OCI-LY7 (cell line): ENCODE measurements around the gene HOXA4. TPM values are rescaled to one million over a fixed set of nuclear protein-coding genes. Genes with fewer than 3 reads are reported as not detected.

Experiments used
- BruUV-seq: library from RNA; stranded (reverse); fragments of 400-500 nt; replicated peaks from 2 replicates; lab custom pipeline; 2021; lab: Mats Ljungman, UMichigan
- CTCF ChIA-PET: fragments of 300-600 bp; sonication (Branson Sonifier 250); formaldehyde crosslinking; loops from one replicate; lab custom pipeline; 2022; ENCODE audit warnings: antibody characterized with exemption; ENCODE audit not compliant: unreplicated experiment; lab: Charles Lee
- POLR2A ChIA-PET: fragments of 300-600 bp; sonication (Branson Sonifier 250); formaldehyde crosslinking; loops from one replicate; lab custom pipeline; 2022; ENCODE audit warnings: antibody characterized with exemption; lab: Charles Lee
- DNase-seq: peaks from one replicate; pipeline ENCODE4 v3.0.0-alpha.2; 2015; ENCODE audit warnings: low spot score
- H2AFZ ChIP-seq: fragments of 200-600 bp; sonication (generic), shearing (Covaris generic); 2 replicates; pipeline ENCODE4 v1.6.1; 2014; ENCODE audit warnings: mild to moderate bottlenecking, antibody characterized with exemption, low read length, moderate library complexity
- H3K27ac ChIP-seq: fragments of 200-600 bp; sonication (generic); 2 replicates; pipeline ENCODE4 v1.5.1; 2014; ENCODE audit warnings: mixed run types, low read depth, mild to moderate bottlenecking, moderate library complexity, low read length, inconsistent platforms; ENCODE audit not compliant: poor library complexity, severe bottlenecking
- H3K36me3 ChIP-seq: fragments of 200-600 bp; sonication (generic); 2 replicates; pipeline ENCODE4 v1.6.1; 2014; ENCODE audit warnings: mild to moderate bottlenecking, antibody characterized with exemption, low read length, moderate library complexity, mixed read lengths; ENCODE audit not compliant: insufficient read depth
- H3K4me1 ChIP-seq: fragments of 200-600 bp; sonication (generic); 2 replicates; pipeline ENCODE4 v1.5.1; 2014; ENCODE audit warnings: mild to moderate bottlenecking, low read length; ENCODE audit not compliant: insufficient read depth, poor library complexity, severe bottlenecking
- H3K4me2 ChIP-seq: fragments of 200-600 bp; sonication (generic); 2 replicates; pipeline ENCODE4 v1.6.1; 2014; ENCODE audit warnings: mild to moderate bottlenecking, low read length
- H3K4me3 ChIP-seq: fragments of 200-600 bp; sonication (generic); 2 replicates; pipeline ENCODE4 v1.5.1; 2014; ENCODE audit warnings: mild to moderate bottlenecking, low read depth, low read length; ENCODE audit not compliant: poor library complexity, severe bottlenecking
- H3K79me2 ChIP-seq: fragments of 200-600 bp; sonication (generic); 2 replicates; pipeline ENCODE4 v1.6.1; 2016; ENCODE audit warnings: low read depth, mild to moderate bottlenecking, low read length, moderate library complexity, mixed read lengths; ENCODE audit not compliant: insufficient read depth
- H3K9me2 ChIP-seq: fragments of 200-600 bp; sonication (generic); 2 replicates; pipeline ENCODE4 v1.6.1; 2016; ENCODE audit warnings: mild to moderate bottlenecking, low read length, mixed read lengths; ENCODE audit not compliant: insufficient read depth
- H3K9me3 ChIP-seq: fragments of 200-600 bp; sonication (generic); 2 replicates; pipeline ENCODE4 v1.6.1; 2014; ENCODE audit warnings: mild to moderate bottlenecking, mixed run types, low read length, mixed read lengths
- H4K20me1 ChIP-seq: fragments of 200-600 bp; sonication (generic); 2 replicates; pipeline ENCODE4 v1.6.1; 2014; ENCODE audit warnings: mild to moderate bottlenecking, antibody characterized with exemption, low read length, moderate library complexity, mixed read lengths; ENCODE audit not compliant: insufficient read depth
- EZH2phosphoT487 ChIP-seq: fragments of 200-600 bp; sonication (generic); IDR thresholded peaks from 2 replicates; pipeline ENCODE4 v1.6.1; 2018; ENCODE audit warnings: low read depth, borderline replicate concordance, mild to moderate bottlenecking, mixed run types, antibody characterized with exemption, low read length, moderate library complexity, mixed read lengths
- intact Hi-C: fragments of 100-400 bp; cut with micrococcal nuclease; formaldehyde crosslinking; loops from one replicate; pipeline ENCODE4 v1.10.0; 2022; ENCODE audit not compliant: unreplicated experiment
- total RNA-seq, 2 experiments: library from RNA; depleted of rRNA in 1 of 2; stranded (reverse); fragments of >200 nt in 1 of 2; shearing (Covaris generic) in 1 of 2; gene quantifications; 2 replicates each; pipeline ENCODE4 v1.2.3, GENCODE V29; 2014 to 2022
- TF ChIP-seq, protein P1 (sequence below): fragments of 200-600 bp; sonication (generic); conservative IDR thresholded peaks from 2 replicates; pipeline ENCODE4 v1.5.1; 2014; ENCODE audit warnings: mild to moderate bottlenecking, antibody characterized with exemption, low read length, moderate library complexity, mixed read lengths

HOXA4 gene
- total RNA-seq, 2 experiments from 2014 or later = 2.0 TPM; not detected in 1

DNA sequence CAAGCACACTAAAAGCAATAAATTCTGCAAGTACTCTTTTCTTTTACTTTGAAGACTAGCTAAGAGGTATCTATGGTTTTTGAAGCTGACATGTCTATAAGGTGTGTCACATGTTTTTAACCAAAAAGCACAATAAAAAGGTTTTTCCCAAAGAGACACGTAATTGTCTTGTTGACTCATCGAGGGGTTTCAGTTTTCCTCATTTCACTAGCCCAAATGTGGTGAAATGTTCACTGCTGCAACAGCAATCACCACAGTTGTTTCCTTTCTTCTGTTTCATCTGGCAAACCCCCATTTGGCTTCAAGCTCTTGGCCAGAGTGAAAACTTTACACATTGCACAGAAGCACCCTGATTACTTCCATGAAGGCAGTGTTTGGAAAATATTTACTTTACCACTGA lies 3.8 kb upstream of the HOXA4 start:
- ChIA-PET CTCF (no interaction called here), POLR2A (interaction anchor here (0.6 kb wide), 1 partner anchor 107 kb away, joined by 3 read pairs; no protein-coding TSS in a partner anchor)
- Histone ChIP-seq H3K4me1 (peaks cover 4% of the 10 kb centered on the region), H3K9me3 (no peaks in the 10 kb centered on the region), H3K4me3 (no peak overlapping the region), H3K79me2 (no peaks in the 10 kb centered on the region), H3K4me2 (no peak overlapping the region), H3K27ac (no peak overlapping the region), H4K20me1 (no peaks in the 10 kb centered on the region), H3K9me2 (no peaks in the 10 kb centered on the region), H3K36me3 (no peaks in the 10 kb centered on the region), H2AFZ (no peak overlapping the region)
- no peak for DNase-seq
- TF ChIP-seq, protein P1, sequence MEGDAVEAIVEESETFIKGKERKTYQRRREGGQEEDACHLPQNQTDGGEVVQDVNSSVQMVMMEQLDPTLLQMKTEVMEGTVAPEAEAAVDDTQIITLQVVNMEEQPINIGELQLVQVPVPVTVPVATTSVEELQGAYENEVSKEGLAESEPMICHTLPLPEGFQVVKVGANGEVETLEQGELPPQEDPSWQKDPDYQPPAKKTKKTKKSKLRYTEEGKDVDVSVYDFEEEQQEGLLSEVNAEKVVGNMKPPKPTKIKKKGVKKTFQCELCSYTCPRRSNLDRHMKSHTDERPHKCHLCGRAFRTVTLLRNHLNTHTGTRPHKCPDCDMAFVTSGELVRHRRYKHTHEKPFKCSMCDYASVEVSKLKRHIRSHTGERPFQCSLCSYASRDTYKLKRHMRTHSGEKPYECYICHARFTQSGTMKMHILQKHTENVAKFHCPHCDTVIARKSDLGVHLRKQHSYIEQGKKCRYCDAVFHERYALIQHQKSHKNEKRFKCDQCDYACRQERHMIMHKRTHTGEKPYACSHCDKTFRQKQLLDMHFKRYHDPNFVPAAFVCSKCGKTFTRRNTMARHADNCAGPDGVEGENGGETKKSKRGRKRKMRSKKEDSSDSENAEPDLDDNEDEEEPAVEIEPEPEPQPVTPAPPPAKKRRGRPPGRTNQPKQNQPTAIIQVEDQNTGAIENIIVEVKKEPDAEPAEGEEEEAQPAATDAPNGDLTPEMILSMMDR = no peak
- TF ChIP-seq EZH2phosphoT487 = no peak
- no TSS peak for BruUV-seq
- intact Hi-C loops = no loop called here

DNA sequence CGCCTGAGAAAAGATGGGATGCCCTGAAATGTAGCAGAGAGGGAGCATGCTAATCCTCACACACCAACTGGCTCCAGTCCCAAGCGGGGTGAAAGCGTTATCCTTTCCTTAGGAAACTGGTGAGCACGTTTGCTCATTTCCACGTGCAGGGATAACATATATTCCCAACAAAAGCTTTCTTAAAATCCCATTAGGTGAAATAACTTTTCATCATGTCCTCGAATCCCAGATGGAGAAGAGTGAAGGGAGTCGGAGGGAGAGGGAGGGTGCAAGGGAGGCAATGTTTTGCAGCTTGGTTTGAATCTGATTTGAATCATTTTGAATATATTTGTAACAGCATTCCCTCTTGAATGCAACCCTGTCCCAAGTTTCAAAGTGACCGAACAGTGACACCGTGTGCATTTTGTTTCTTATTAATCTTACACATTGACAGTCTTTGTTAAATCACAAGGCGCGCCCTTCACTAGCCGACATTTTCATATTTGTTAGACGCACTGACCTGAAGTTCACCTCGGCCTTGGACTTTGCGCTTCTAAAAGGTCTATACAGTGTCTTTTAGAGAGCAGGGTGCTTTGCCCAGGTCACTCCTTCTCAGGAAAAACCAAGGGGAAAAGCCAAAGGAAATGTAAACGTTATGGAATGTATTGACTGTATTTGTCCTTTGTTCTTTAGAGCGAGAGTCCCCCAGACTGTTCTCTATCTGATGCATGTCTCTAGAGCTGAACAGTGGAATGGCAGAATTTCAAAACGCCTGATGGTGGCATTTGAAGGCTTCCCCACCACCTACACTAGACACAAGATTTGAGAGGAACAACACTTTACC lies 3.1 kb upstream of the HOXA4 start:
- Histone ChIP-seq H2AFZ (no peak overlapping the region), H3K27ac (no peak overlapping the region), H3K9me2 (no peaks in the 10 kb centered on the region), H3K4me3 (no peak overlapping the region), H3K9me3 (no peaks in the 10 kb centered on the region), H3K36me3 (no peaks in the 10 kb centered on the region), H4K20me1 (no peaks in the 10 kb centered on the region), H3K4me2 (no peak overlapping the region), H3K4me1 (peaks cover 4% of the 10 kb centered on the region), H3K79me2 (no peaks in the 10 kb centered on the region)
- no peak for DNase-seq
- ChIA-PET CTCF (no interaction called here), POLR2A (no interaction called here)
- BruUV-seq = no TSS peak
- TF ChIP-seq, protein P1 = no peak
- TF ChIP-seq EZH2phosphoT487 = no peak
- intact Hi-C loops = no loop called here

DNA sequence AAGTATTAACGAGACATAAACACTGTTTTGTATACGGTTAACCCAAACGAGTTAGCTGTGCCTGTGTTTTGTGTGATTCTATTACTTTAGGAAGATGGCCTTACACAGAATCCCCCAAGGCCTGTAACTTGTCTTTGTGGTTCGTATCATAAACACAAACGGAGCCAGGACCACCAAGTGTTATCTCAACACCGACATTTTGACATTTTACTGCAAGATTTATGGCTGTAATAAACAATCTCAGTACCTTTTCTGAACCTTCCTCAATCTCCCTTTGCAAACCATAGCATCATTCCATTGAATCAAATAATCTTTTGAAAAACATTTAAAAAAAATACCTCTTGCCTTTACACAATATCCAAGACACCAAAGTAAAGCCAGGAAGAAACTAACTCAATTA lies 2.4 kb upstream of the HOXA4 start:
- Histone ChIP-seq H2AFZ (no peak overlapping the region), H3K4me2 (no peak overlapping the region), H3K79me2 (no peaks in the 10 kb centered on the region), H3K4me1 (peaks cover 4% of the 10 kb centered on the region), H3K27ac (no peak overlapping the region), H4K20me1 (no peaks in the 10 kb centered on the region), H3K4me3 (no peak overlapping the region), H3K9me2 (no peaks in the 10 kb centered on the region), H3K9me3 (no peaks in the 10 kb centered on the region), H3K36me3 (no peaks in the 10 kb centered on the region)
- DNase-seq = no peak
- BruUV-seq = no TSS peak
- ChIA-PET POLR2A (interaction anchor here (0.6 kb wide), 1 partner anchor 86 kb away, joined by 8 read pairs; no protein-coding TSS in a partner anchor), CTCF (no interaction called here)
- intact Hi-C loops = no loop called here
- TF ChIP-seq, protein P1 = no peak
- no peak for TF ChIP-seq EZH2phosphoT487
